WTC11 (cell line): ENCODE results near the gene MTMR3. TPM values are rescaled to one million over a fixed set of nuclear protein-coding genes. Genes with fewer than 3 reads are reported as not detected.

ENCODE experiments used
- ATAC-seq: fragments of 200-7000 bp; cut with Tn5 transposase; 2 replicates; pipeline ENCODE4 v1.10.0; 2021; ENCODE audit warnings: mild to moderate bottlenecking, moderate library complexity
- CTCF ChIA-PET: fragments of 300-600 bp; sonication (Branson Sonifier 250); formaldehyde crosslinking; loops from one replicate; lab custom pipeline; 2021; ENCODE audit warnings: antibody characterized with exemption; lab: Charles Lee
- POLR2A ChIA-PET: fragments of 350-600 bp; sonication (Branson Sonifier 250); formaldehyde crosslinking; loops from one replicate; lab custom pipeline; 2021; ENCODE audit warnings: antibody characterized with exemption; lab: Charles Lee
- DNase-seq: peaks from one replicate; pipeline ENCODE4 v3.0.0; 2021; ENCODE audit warnings: low spot score
- H3K27ac Mint-ChIP-seq: 2 replicates; pipeline ENCODE4 v1.8.0; 2021; ENCODE audit warnings: mixed read lengths
- H3K27me3 Mint-ChIP-seq: 2 replicates; pipeline ENCODE4 v1.8.0; 2021; ENCODE audit warnings: low read depth, mild to moderate bottlenecking, moderate library complexity, mixed read lengths
- H3K36me3 Mint-ChIP-seq: 2 replicates; pipeline ENCODE4 v1.8.0; 2021; ENCODE audit warnings: mixed read lengths
- H3K4me1 Mint-ChIP-seq: 2 replicates; pipeline ENCODE4 v1.8.0; 2022; ENCODE audit warnings: mixed read lengths
- H3K4me3 Mint-ChIP-seq: 2 replicates; pipeline ENCODE4 v1.8.0; 2021; ENCODE audit warnings: mild to moderate bottlenecking, moderate library complexity, mixed read lengths
- H3K9me3 Mint-ChIP-seq: 2 replicates; pipeline ENCODE4 v1.8.0; 2021; ENCODE audit warnings: mixed read lengths
- CREB1 ChIP-seq: sonication (generic); formaldehyde crosslinking; IDR thresholded peaks from 2 replicates; pipeline ENCODE4 v1.8.0; 2023; ENCODE audit warnings: mild to moderate bottlenecking, missing genetic modification reagents
- CREM ChIP-seq: sonication (generic); formaldehyde crosslinking; IDR thresholded peaks from 2 replicates; pipeline ENCODE4 v1.8.1; 2022; ENCODE audit warnings: mild to moderate bottlenecking, missing genetic modification reagents, moderate library complexity
- GTF2I ChIP-seq: fragments of 250-450 bp; sonication (Bioruptor Pico); conservative IDR thresholded peaks from 2 replicates; pipeline ENCODE4 v1.4.0; 2021; ENCODE audit warnings: mild to moderate bottlenecking
- JUN ChIP-seq: sonication (generic); formaldehyde crosslinking; IDR thresholded peaks from 2 replicates; pipeline ENCODE4 v1.8.0; 2023; ENCODE audit warnings: mild to moderate bottlenecking, missing genetic modification reagents
- MYBL2 ChIP-seq: sonication (generic); formaldehyde crosslinking; IDR thresholded peaks from 2 replicates; pipeline ENCODE4 v1.8.1; 2023; ENCODE audit warnings: mild to moderate bottlenecking, moderate library complexity, missing genetic modification reagents
- NFYB ChIP-seq: sonication (generic); formaldehyde crosslinking; conservative IDR thresholded peaks from 2 replicates; pipeline ENCODE4 v1.8.0; 2022; ENCODE audit warnings: low read depth, missing genetic modification reagents
- NR1H2 ChIP-seq: sonication (generic); formaldehyde crosslinking; IDR thresholded peaks from 2 replicates; pipeline ENCODE4 v1.9.0; 2021; ENCODE audit warnings: mild to moderate bottlenecking, moderate library complexity, missing genetic modification reagents
- NR3C1 ChIP-seq: sonication (generic); formaldehyde crosslinking; conservative IDR thresholded peaks from 2 replicates; pipeline ENCODE4 v1.8.1; 2023; ENCODE audit warnings: low read depth, mild to moderate bottlenecking, missing genetic modification reagents
- SP1 ChIP-seq: sonication (generic); formaldehyde crosslinking; conservative IDR thresholded peaks from 2 replicates; pipeline ENCODE4 v1.8.1; 2022; ENCODE audit warnings: missing genetic modification reagents
- TEAD1 ChIP-seq: sonication (generic); formaldehyde crosslinking; IDR thresholded peaks from 2 replicates; pipeline ENCODE4 v1.8.0; 2022; ENCODE audit warnings: mild to moderate bottlenecking, missing genetic modification reagents
- ZBTB21 ChIP-seq: sonication (generic); formaldehyde crosslinking; IDR thresholded peaks from 2 replicates; pipeline ENCODE4 v1.8.1; 2023; ENCODE audit warnings: mild to moderate bottlenecking, missing genetic modification reagents, borderline replicate concordance
- ZNF416 ChIP-seq: fragments of 250-450 bp; sonication (Bioruptor Pico); IDR thresholded peaks from 2 replicates; pipeline ENCODE4 v1.9.0; 2021; ENCODE audit warnings: mild to moderate bottlenecking, inconsistent platforms
- ZNF425 ChIP-seq: fragments of 250-450 bp; sonication (Bioruptor Pico); conservative IDR thresholded peaks from 2 replicates; pipeline ENCODE4 v1.9.0; 2021; ENCODE audit warnings: mild to moderate bottlenecking
- total RNA-seq: library from RNA; stranded (reverse); gene quantifications from 3 replicates; pipeline ENCODE4 v1.2.3, GENCODE V29; 2021
- TF ChIP-seq, protein P1 (sequence below): sonication (generic); formaldehyde crosslinking; IDR thresholded peaks from 2 replicates; pipeline ENCODE4 v1.8.1; 2023; ENCODE audit warnings: mild to moderate bottlenecking, missing genetic modification reagents, moderate library complexity
- TF ChIP-seq, protein P2 (sequence below): fragments of 200-600 bp; IDR thresholded peaks from 2 replicates; pipeline ENCODE4 v1.8.0; 2022; ENCODE audit warnings: antibody characterized with exemption
- TF ChIP-seq, protein P3 (sequence below): sonication (generic); formaldehyde crosslinking; IDR thresholded peaks from 2 replicates; pipeline ENCODE4 v1.8.1; 2023; ENCODE audit warnings: mild to moderate bottlenecking, moderate library complexity, missing genetic modification reagents
- TF ChIP-seq, protein P4 (sequence below): sonication (generic); formaldehyde crosslinking; IDR thresholded peaks from 2 replicates; pipeline ENCODE4 v1.8.0; 2022; ENCODE audit warnings: missing genetic modification reagents

Gene MTMR3
- total RNA-seq, 1 experiment from 2014 or later: 19.2 TPM

DNA sequence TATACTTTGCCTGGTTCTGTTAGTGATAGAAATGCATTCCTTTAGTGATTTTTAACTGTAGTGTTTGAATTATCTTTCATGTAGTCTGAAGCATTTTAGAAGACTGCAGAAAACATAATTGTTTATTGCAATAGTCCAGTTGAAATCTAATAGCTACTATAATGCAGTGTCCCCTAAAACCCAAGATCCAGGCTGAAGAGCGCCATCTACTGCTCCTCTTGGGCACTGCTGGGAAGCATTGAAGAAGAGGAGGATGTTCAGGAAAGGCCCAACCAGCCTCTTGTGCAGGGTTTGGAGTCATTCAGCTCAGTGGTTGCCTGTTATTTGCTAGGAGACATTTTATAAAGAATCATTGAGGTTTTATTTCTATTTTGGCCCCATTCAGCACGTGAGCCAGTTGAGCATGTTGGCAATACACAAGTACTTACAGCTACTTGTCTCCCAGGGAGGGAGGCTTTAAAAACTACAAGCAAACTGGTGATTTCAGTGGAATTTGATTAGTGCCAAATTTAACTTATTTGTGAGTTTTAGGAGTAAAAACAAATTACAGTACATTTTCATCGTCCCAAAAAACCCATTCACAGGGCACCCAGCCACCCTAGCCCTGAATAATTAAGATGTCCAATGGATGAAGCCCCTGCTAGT, 122.4 kb downstream of the MTMR3 start:
- peaks cover 7% of the 10 kb centered on the region for H3K36me3 Mint-ChIP-seq
- no peaks in the 10 kb centered on the region for H3K4me1 Mint-ChIP-seq
- H3K9me3 Mint-ChIP-seq: no peaks in the 10 kb centered on the region
- CTCF ChIA-PET: interaction anchor here (0.6 to 4.0 kb wide), 69 partner anchors 9 to 380 kb away, joined by 3 to 31 read pairs (median 4); partner anchors contain the start of genes ASCC2, MTMR3, UQCR10 and ZMAT5
- TF ChIP-seq JUN (CRISPR knock-in tag) (no peak), ZNF416 (CRISPR knock-in tag) (no peak), NR1H2 (no peak)
- TF ChIP-seq, protein P1, sequence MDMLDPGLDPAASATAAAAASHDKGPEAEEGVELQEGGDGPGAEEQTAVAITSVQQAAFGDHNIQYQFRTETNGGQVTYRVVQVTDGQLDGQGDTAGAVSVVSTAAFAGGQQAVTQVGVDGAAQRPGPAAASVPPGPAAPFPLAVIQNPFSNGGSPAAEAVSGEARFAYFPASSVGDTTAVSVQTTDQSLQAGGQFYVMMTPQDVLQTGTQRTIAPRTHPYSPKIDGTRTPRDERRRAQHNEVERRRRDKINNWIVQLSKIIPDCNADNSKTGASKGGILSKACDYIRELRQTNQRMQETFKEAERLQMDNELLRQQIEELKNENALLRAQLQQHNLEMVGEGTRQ (CRISPR knock-in tag): no peak
- TF ChIP-seq, protein P2, sequence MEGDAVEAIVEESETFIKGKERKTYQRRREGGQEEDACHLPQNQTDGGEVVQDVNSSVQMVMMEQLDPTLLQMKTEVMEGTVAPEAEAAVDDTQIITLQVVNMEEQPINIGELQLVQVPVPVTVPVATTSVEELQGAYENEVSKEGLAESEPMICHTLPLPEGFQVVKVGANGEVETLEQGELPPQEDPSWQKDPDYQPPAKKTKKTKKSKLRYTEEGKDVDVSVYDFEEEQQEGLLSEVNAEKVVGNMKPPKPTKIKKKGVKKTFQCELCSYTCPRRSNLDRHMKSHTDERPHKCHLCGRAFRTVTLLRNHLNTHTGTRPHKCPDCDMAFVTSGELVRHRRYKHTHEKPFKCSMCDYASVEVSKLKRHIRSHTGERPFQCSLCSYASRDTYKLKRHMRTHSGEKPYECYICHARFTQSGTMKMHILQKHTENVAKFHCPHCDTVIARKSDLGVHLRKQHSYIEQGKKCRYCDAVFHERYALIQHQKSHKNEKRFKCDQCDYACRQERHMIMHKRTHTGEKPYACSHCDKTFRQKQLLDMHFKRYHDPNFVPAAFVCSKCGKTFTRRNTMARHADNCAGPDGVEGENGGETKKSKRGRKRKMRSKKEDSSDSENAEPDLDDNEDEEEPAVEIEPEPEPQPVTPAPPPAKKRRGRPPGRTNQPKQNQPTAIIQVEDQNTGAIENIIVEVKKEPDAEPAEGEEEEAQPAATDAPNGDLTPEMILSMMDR: peak; percentile 85
- TF ChIP-seq, protein P3, sequence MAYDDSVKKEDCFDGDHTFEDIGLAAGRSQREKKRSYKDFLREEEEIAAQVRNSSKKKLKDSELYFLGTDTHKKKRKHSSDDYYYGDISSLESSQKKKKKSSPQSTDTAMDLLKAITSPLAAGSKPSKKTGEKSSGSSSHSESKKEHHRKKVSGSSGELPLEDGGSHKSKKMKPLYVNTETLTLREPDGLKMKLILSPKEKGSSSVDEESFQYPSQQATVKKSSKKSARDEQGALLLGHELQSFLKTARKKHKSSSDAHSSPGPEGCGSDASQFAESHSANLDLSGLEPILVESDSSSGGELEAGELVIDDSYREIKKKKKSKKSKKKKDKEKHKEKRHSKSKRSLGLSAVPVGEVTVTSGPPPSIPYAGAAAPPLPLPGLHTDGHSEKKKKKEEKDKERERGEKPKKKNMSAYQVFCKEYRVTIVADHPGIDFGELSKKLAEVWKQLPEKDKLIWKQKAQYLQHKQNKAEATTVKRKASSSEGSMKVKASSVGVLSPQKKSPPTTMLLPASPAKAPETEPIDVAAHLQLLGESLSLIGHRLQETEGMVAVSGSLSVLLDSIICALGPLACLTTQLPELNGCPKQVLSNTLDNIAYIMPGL (CRISPR knock-in tag): no peak
- H3K27ac Mint-ChIP-seq: no peak overlapping the region
- ATAC-seq: peak; percentile 84
- no peaks in the 10 kb centered on the region for H3K27me3 Mint-ChIP-seq
- DNase-seq: peak; percentile 81
- H3K4me3 Mint-ChIP-seq: no peak overlapping the region
- POLR2A ChIA-PET: interaction anchor here (0.7 kb wide), 1 partner anchor 190 kb away, joined by 3 read pairs; no protein-coding TSS in a partner anchor

GRCh38 chr22:30007361-30007760, 124.4 kb downstream of the MTMR3 start:
- Mint-ChIP-seq H3K27ac (no peak overlapping the region), H3K4me3 (no peak overlapping the region), H3K27me3 (no peaks in the 10 kb centered on the region), H3K4me1 (no peaks in the 10 kb centered on the region), H3K9me3 (no peaks in the 10 kb centered on the region), H3K36me3 (peaks cover 7% of the 10 kb centered on the region)
- no peak for ATAC-seq
- ChIA-PET POLR2A (no interaction called here), CTCF (interaction anchor here (0.5 to 1.0 kb wide), 5 partner anchors 124 to 1422 kb away, joined by 3 to 4 read pairs (median 3); partner anchors contain the start of gene MTMR3)
- no peak for DNase-seq
- TF ChIP-seq CREM (CRISPR knock-in tag): no peak
- no peak for TF ChIP-seq NR3C1 (CRISPR knock-in tag)
- TF ChIP-seq CREB1 (CRISPR knock-in tag): no peak
- no peak for TF ChIP-seq SP1 (CRISPR knock-in tag)
- TF ChIP-seq ZBTB21 (CRISPR knock-in tag): no peak
- TF ChIP-seq ZNF425 (CRISPR knock-in tag): no peak
- TF ChIP-seq, protein P4, sequence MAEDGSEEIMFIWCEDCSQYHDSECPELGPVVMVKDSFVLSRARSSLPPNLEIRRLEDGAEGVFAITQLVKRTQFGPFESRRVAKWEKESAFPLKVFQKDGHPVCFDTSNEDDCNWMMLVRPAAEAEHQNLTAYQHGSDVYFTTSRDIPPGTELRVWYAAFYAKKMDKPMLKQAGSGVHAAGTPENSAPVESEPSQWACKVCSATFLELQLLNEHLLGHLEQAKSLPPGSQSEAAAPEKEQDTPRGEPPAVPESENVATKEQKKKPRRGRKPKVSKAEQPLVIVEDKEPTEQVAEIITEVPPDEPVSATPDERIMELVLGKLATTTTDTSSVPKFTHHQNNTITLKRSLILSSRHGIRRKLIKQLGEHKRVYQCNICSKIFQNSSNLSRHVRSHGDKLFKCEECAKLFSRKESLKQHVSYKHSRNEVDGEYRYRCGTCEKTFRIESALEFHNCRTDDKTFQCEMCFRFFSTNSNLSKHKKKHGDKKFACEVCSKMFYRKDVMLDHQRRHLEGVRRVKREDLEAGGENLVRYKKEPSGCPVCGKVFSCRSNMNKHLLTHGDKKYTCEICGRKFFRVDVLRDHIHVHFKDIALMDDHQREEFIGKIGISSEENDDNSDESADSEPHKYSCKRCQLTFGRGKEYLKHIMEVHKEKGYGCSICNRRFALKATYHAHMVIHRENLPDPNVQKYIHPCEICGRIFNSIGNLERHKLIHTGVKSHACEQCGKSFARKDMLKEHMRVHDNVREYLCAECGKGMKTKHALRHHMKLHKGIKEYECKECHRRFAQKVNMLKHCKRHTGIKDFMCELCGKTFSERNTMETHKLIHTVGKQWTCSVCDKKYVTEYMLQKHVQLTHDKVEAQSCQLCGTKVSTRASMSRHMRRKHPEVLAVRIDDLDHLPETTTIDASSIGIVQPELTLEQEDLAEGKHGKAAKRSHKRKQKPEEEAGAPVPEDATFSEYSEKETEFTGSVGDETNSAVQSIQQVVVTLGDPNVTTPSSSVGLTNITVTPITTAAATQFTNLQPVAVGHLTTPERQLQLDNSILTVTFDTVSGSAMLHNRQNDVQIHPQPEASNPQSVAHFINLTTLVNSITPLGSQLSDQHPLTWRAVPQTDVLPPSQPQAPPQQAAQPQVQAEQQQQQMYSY (CRISPR knock-in tag): no peak
- no peak for TF ChIP-seq MYBL2
- no peak for TF ChIP-seq TEAD1 (CRISPR knock-in tag)
- no peak for TF ChIP-seq NFYB (CRISPR knock-in tag)
- no peak for TF ChIP-seq GTF2I (CRISPR knock-in tag)
- TF ChIP-seq, protein P2: no peak
